Neural cell (in vitro differentiated cells): ENCODE measurements around the gene ANKEF1. TPM values are rescaled to one million over a fixed set of nuclear protein-coding genes. Genes with fewer than 3 reads are reported as not detected.

Experiments
- H2AFZ ChIP-seq: fragments of 200-600, 300-800 bp; sonication (generic), shearing (Covaris generic); 2 replicates; pipeline ENCODE4 v1.6.0; 2014; ENCODE audit warnings: low read depth, mild to moderate bottlenecking, antibody characterized with exemption, low read length, moderate library complexity
- H3F3A ChIP-seq: fragments of 200-600 bp; shearing (Covaris generic); 2 replicates; pipeline ENCODE4 v1.6.1; 2016; ENCODE audit warnings: mild to moderate bottlenecking, moderate library complexity, mixed read lengths, antibody characterized with exemption, low read length; ENCODE audit not compliant: insufficient read depth, poor library complexity, severe bottlenecking
- H3K27ac ChIP-seq: fragments of 200-600, 300-800 bp; sonication (generic), shearing (Covaris generic); 2 replicates; pipeline ENCODE4 v1.5.1; 2014; ENCODE audit warnings: mild to moderate bottlenecking, low read length, moderate library complexity
- H3K27me3 ChIP-seq: fragments of 300-800, 200-600 bp; sonication (generic), shearing (Covaris generic); 2 replicates; pipeline ENCODE4 v1.6.0; 2014; ENCODE audit warnings: mild to moderate bottlenecking, low read depth, low read length, moderate library complexity; ENCODE audit not compliant: insufficient read depth
- H3K36me3 ChIP-seq: fragments of 300-800, 200-600 bp; sonication (generic), shearing (Covaris generic); 2 replicates; pipeline ENCODE4 v1.5.1; 2014; ENCODE audit warnings: mild to moderate bottlenecking, antibody characterized with exemption, low read length, moderate library complexity; ENCODE audit not compliant: insufficient read depth
- H3K4me2 ChIP-seq: fragments of 300-800, 200-600 bp; sonication (generic), shearing (Covaris generic); 2 replicates; pipeline ENCODE4 v1.6.0; 2014; ENCODE audit warnings: mild to moderate bottlenecking, low read length
- H3K4me3 ChIP-seq: fragments of 300-800, 200-600 bp; sonication (generic), shearing (Covaris generic); 2 replicates; pipeline ENCODE4 v1.5.1; 2014; ENCODE audit warnings: mild to moderate bottlenecking, low read length, moderate library complexity
- H3K79me2 ChIP-seq: fragments of 200-600 bp; shearing (Covaris generic); replicated peaks from 2 replicates; pipeline ENCODE4 v1.6.0; 2014; ENCODE audit warnings: mild to moderate bottlenecking, low read length, moderate library complexity; ENCODE audit not compliant: insufficient read depth
- H3K9ac ChIP-seq: fragments of 300-800, 200-600 bp; sonication (generic), shearing (Covaris generic); 2 replicates; pipeline ENCODE4 v1.6.1; 2016; ENCODE audit warnings: mild to moderate bottlenecking, low read length, mixed read lengths
- H3K9me2 ChIP-seq: fragments of 200-600 bp; shearing (Covaris generic); 2 replicates; pipeline ENCODE4 v1.6.1; 2016; ENCODE audit warnings: mild to moderate bottlenecking, low read length, mixed read lengths; ENCODE audit not compliant: insufficient read depth
- H3K9me3 ChIP-seq: fragments of 200-600, 300-800 bp; sonication (generic), shearing (Covaris generic); 2 replicates; pipeline ENCODE4 v1.6.1; 2016; ENCODE audit warnings: mild to moderate bottlenecking, mixed run types, low read length, moderate library complexity, mixed read lengths
- H4K20me1 ChIP-seq: fragments of 200-600 bp; shearing (Covaris generic); 2 replicates; pipeline ENCODE4 v1.6.1; 2016; ENCODE audit warnings: mild to moderate bottlenecking, mixed run types; ENCODE audit not compliant: insufficient read depth
- CTCF ChIP-seq: fragments of 450-650 bp; IDR thresholded peaks from 2 replicates; pipeline ENCODE4 v1.5.1; 2014; ENCODE audit warnings: antibody characterized with exemption, mild to moderate bottlenecking, moderate library complexity; ENCODE audit not compliant: poor library complexity, severe bottlenecking
- EP300 ChIP-seq: fragments of 450-650 bp; conservative IDR thresholded peaks from 2 replicates; pipeline ENCODE4 v1.6.1; 2014; ENCODE audit warnings: antibody characterized with exemption, mild to moderate bottlenecking, moderate library complexity; ENCODE audit not compliant: poor library complexity, severe bottlenecking
- EZH2 ChIP-seq: fragments of 200-600, 300-800 bp; shearing (Covaris generic), sonication (generic); IDR thresholded peaks from 2 replicates; pipeline ENCODE4 v1.6.1; 2014; ENCODE audit warnings: antibody characterized with exemption, low read length, borderline replicate concordance, mild to moderate bottlenecking; ENCODE audit not compliant: insufficient read depth, poor library complexity, severe bottlenecking
- MXI1 ChIP-seq: fragments of 450-650 bp; conservative IDR thresholded peaks from 2 replicates; pipeline ENCODE4 v1.6.1; 2014; ENCODE audit warnings: antibody characterized with exemption, mild to moderate bottlenecking; ENCODE audit not compliant: poor library complexity, severe bottlenecking
- POLR2AphosphoS5 ChIP-seq: IDR thresholded peaks from 2 replicates; pipeline ENCODE4 v1.6.1; 2012
- RAD21 ChIP-seq: fragments of 450-650 bp; conservative IDR thresholded peaks from 2 replicates; pipeline ENCODE4 v1.6.1; 2014; ENCODE audit warnings: antibody characterized with exemption, mild to moderate bottlenecking, moderate library complexity
- REST ChIP-seq: IDR thresholded peaks from 2 replicates; pipeline ENCODE4 v1.6.1; 2012; ENCODE audit warnings: borderline replicate concordance
- SMC3 ChIP-seq: fragments of 450-650 bp; conservative IDR thresholded peaks from 2 replicates; pipeline ENCODE4 v1.6.1; 2014; ENCODE audit warnings: antibody characterized with exemption, mild to moderate bottlenecking, moderate library complexity; ENCODE audit not compliant: poor library complexity
- TAF1 ChIP-seq: IDR thresholded peaks from 2 replicates; pipeline ENCODE4 v1.6.1; 2012; ENCODE audit warnings: low read depth
- polyA plus RNA-seq: library from polyadenylated mRNA; depleted of rRNA; stranded (reverse); fragments of >200 nt; gene quantifications from 2 replicates; pipeline ENCODE4 v1.2.3, GENCODE V29; 2014

ANKEF1 gene
- polyA plus RNA-seq, 1 donor from 2014 or later: 3.5 TPM

GRCh38 chr20:10002866-10003265 is 31.9 kb upstream of the ANKEF1 start:
- H4K20me1 ChIP-seq: no peaks in the 10 kb centered on the region

GRCh38 chr20:10004900-10005299 is 29.9 kb upstream of the ANKEF1 start:
- TF ChIP-seq MXI1 (no peak), EP300 (no peak), CTCF (no peak)
- no peak overlapping the region for H3K4me3 ChIP-seq
- H4K20me1 ChIP-seq: no peaks in the 10 kb centered on the region
- no peaks in the 10 kb centered on the region for H3F3A ChIP-seq
- H3K79me2 ChIP-seq: no peaks in the 10 kb centered on the region
- no peaks in the 10 kb centered on the region for H3K9me3 ChIP-seq
- H3K9me2 ChIP-seq: no peaks in the 10 kb centered on the region
- H3K27me3 ChIP-seq: no peaks in the 10 kb centered on the region
- H2AFZ ChIP-seq: no peak overlapping the region
- no peaks in the 10 kb centered on the region for H3K36me3 ChIP-seq
- H3K9ac ChIP-seq: no peak overlapping the region
- no peak overlapping the region for H3K4me2 ChIP-seq
- H3K27ac ChIP-seq: no peak overlapping the region

More at GRCh38 chr20:10002866-10003265, 31.9 kb upstream of the ANKEF1 start:
- Histone ChIP-seq H3K9ac (no peak overlapping the region), H3K9me2 (no peaks in the 10 kb centered on the region), H3K79me2 (no peaks in the 10 kb centered on the region), H2AFZ (no peak overlapping the region), H3K4me2 (no peak overlapping the region), H3K9me3 (no peaks in the 10 kb centered on the region), H3K27me3 (no peaks in the 10 kb centered on the region), H3K27ac (no peak overlapping the region), H3K4me3 (no peak overlapping the region), H3F3A (no peaks in the 10 kb centered on the region), H3K36me3 (no peaks in the 10 kb centered on the region)
- no peak for TF ChIP-seq TAF1
- no peak for TF ChIP-seq REST
- no peak for TF ChIP-seq EP300
- TF ChIP-seq CTCF: no peak
- no peak for TF ChIP-seq SMC3
- TF ChIP-seq EZH2: no peak
- TF ChIP-seq POLR2AphosphoS5: no peak
- no peak for TF ChIP-seq MXI1
- TF ChIP-seq RAD21: no peak
